ENCODE data around the gene CMTM4. TPM values are rescaled to one million over a fixed set of nuclear protein-coding genes. Genes with fewer than 3 reads are reported as not detected.
A peak's percentile ranks its signal among the peaks of the same experiment; 100 is the strongest.

The CMTM4 gene
- total RNA-seq, 1 donor from 2014 or later, result 11.3 TPM

- no peaks in the 10 kb centered on the region for H3K36me3 ChIP-seq
- intact Hi-C loops (cut with micrococcal nuclease), result loop anchor here (10.0 kb wide), 1 partner anchor 49 kb away; the partner anchor contains the start of genes CKLF and TK2
- H3K27ac ChIP-seq (replicated peaks), result peak overlapping the region; percentile 97
Measured at GRCh38 chr16:66603537-66604375, 92.8 kb downstream of the CMTM4 start.

GRCh38 chr16:66601471-66601870, 95.1 kb downstream of the CMTM4 start:
- intact Hi-C loops (cut with micrococcal nuclease), result loop anchor here (10.0 kb wide), 1 partner anchor 47 kb away; the partner anchor contains the start of genes CKLF and TK2
- Histone ChIP-seq H3K27me3 (ENCODE audit: low read depth) (no peaks in the 10 kb centered on the region), H3K4me3 (no peak overlapping the region), H3K4me1 (peaks cover 31% of the 10 kb centered on the region), H3K9me3 (replicated peaks) (no peaks in the 10 kb centered on the region), H3K27ac (replicated peaks) (no peak overlapping the region), H3K36me3 (no peaks in the 10 kb centered on the region)
- TF ChIP-seq CTCF (IDR thresholded peaks at IDR 0.05; ENCODE audit: borderline replicate concordance), result no peak
- no peak for DNase-seq

More at GRCh38 chr16:66603537-66604375, 92.8 kb downstream of the CMTM4 start:
- no peak for TF ChIP-seq CTCF (IDR thresholded peaks at IDR 0.05; ENCODE audit: borderline replicate concordance)
- H3K27me3 ChIP-seq (ENCODE audit: low read depth), result no peaks in the 10 kb centered on the region
- peak; percentile 64 for DNase-seq
- H3K4me1 ChIP-seq, result peaks cover 45% of the 10 kb centered on the region
- no peaks in the 10 kb centered on the region for H3K9me3 ChIP-seq (replicated peaks)
- peak overlapping the region; percentile 88 for H3K4me3 ChIP-seq

- DNase-seq, result no peak
- TF ChIP-seq CTCF (IDR thresholded peaks at IDR 0.05; ENCODE audit: borderline replicate concordance), result no peak
- no peaks in the 10 kb centered on the region for H3K27me3 ChIP-seq (ENCODE audit: low read depth)
- H3K9me3 ChIP-seq (replicated peaks), result no peaks in the 10 kb centered on the region
- H3K27ac ChIP-seq (replicated peaks), result no peak overlapping the region
- intact Hi-C loops (cut with micrococcal nuclease), result loop anchor here (10.0 kb wide), 1 partner anchor 46 kb away; the partner anchor contains the start of genes CKLF and TK2
- no peaks in the 10 kb centered on the region for H3K36me3 ChIP-seq
- H3K4me1 ChIP-seq, result peaks cover 21% of the 10 kb centered on the region
- no peak overlapping the region for H3K4me3 ChIP-seq
Measured at GRCh38 chr16:66600477-66600876, 96.1 kb downstream of the CMTM4 start.

GRCh38 chr16:66599726-66600125, 96.8 kb downstream of the CMTM4 start:
- intact Hi-C loops (cut with micrococcal nuclease), result loop anchor here (10.0 kb wide), 1 partner anchor 45 kb away; the partner anchor contains the start of genes CKLF and TK2
- no peaks in the 10 kb centered on the region for H3K36me3 ChIP-seq
- no peak for TF ChIP-seq CTCF (IDR thresholded peaks at IDR 0.05; ENCODE audit: borderline replicate concordance)
- peaks cover 14% of the 10 kb centered on the region for H3K4me1 ChIP-seq
- H3K27me3 ChIP-seq (ENCODE audit: low read depth), result no peaks in the 10 kb centered on the region
- H3K4me3 ChIP-seq, result no peak overlapping the region
- H3K9me3 ChIP-seq (replicated peaks), result no peaks in the 10 kb centered on the region
- no peak for DNase-seq
- H3K27ac ChIP-seq (replicated peaks), result no peak overlapping the region

- DNase-seq, result no peak
- Histone ChIP-seq H3K27ac (replicated peaks) (no peak overlapping the region), H3K27me3 (ENCODE audit: low read depth) (no peaks in the 10 kb centered on the region), H3K36me3 (no peaks in the 10 kb centered on the region), H3K9me3 (replicated peaks) (no peaks in the 10 kb centered on the region), H3K4me1 (no peaks in the 10 kb centered on the region), H3K4me3 (no peak overlapping the region)
- TF ChIP-seq CTCF (IDR thresholded peaks at IDR 0.05; ENCODE audit: borderline replicate concordance), result no peak
- intact Hi-C loops (cut with micrococcal nuclease), result no loop called here
Measured at GRCh38 chr16:66598111-66598510, 98.4 kb downstream of the CMTM4 start.

Data from left ventricle myocardium inferior (tissue), 1 donor.